ENCODE data around the gene LRRC45.

LRRC45 gene

DNA sequence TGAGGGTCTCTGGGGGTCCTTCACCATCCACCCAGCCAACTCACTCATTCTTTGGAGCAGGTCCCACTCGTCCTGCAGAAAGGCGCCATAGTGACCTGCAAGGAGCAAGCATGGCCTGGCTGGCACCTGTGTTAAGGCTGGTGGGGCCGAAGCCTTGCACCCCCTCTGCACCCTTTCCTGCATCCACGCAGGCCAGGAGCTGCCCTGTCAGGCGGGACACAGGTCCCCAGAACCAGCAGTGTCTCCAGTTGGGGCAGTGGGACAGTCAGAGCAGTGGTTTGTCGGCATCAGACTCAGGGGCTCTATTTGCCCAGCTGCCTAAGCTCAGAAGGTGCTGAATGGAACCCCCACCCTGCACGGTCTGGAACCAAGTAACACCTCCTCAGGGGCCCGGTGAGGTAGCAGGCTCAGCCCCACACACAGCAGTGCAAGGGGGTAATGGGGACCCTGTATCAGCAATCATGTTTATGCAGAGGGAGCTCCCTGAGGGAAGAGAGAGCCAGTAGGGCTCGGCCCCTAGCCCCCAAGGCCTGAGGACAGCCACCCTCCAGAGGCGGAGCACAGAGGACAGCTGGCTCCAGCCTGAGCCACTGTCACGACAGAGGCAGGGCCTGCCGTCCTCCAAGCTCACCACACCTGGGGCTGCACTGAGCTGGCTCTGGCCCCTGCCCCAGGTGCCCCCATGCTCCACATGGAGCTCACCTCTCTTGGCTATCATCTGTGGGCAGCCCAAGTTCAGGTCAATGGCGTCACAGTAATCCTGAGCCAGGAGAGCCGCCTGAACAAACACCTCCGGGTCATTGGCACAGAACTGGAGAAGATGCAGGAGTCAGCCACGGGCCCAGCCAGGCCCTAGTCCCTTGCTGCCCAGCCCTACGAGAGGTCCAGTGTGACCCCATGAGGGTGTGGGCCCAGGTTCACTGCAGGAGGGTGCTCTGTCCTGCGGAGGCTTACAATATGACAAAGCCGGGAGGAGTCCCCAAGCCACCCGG is 40.6 kb downstream of the LRRC45 start:
- no peak for DNase-seq (ENCODE audit: low read depth)

- DNase-seq (ENCODE audit: low read depth), result no peak
Observed at GRCh38 chr17:82064433-82065192, 41.5 kb downstream of the LRRC45 start.

GRCh38 chr17:82065193-82065637 is 42.1 kb downstream of the LRRC45 start:
- DNase-seq (ENCODE audit: low read depth), result no peak

DNA sequence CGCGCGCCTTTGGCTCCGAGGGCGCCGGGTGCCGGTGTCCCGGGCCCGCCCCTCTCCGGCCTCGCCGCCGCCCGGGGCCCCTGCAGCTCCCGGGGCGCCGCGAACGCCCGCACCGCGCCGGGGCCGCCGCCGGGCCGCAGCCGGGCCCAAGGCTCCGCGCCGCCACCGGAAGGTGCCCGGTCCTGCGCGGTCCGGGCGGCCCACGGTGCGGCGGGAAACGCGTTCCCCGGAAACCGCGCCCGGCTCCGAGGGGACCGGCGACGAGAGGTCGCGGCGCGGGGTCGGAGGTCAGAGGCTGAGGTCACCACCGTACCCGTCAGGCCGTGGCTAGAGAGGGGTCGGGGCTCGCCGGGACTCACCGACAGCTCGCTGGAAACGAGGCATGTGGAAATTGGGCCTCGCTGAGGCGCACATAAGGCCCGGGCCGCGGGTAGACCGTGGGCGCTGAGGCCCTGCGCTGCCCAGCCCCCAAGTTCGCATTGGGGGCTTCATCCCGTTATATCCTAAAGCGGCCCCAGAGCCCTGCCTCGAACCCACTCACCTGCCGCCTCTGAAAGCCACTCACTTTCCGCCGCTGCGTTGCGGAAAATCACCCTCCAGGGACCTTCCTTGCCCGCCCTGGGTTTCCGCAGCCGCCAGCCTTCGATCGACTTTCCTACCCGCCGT is 42.7 kb downstream of the LRRC45 start, which contains the start of gene DUS1L:
TSS of gene DUS1L (minus strand) at position 167 of the 666 bp plus-strand sequence. CDS start 745 bp downstream, outside the sequence.
- DNase-seq (ENCODE audit: low read depth), result no peak

GRCh38 chr17:82070611-82071010 is 47.5 kb downstream of the LRRC45 start:
- no peak for DNase-seq (ENCODE audit: low read depth)

- DNase-seq (ENCODE audit: low read depth), result no peak
Observed at GRCh38 chr17:82072827-82073226, 49.7 kb downstream of the LRRC45 start.

- DNase-seq (ENCODE audit: low read depth), result no peak
Observed at GRCh38 chr17:82073446-82073845, 50.3 kb downstream of the LRRC45 start.

DNA sequence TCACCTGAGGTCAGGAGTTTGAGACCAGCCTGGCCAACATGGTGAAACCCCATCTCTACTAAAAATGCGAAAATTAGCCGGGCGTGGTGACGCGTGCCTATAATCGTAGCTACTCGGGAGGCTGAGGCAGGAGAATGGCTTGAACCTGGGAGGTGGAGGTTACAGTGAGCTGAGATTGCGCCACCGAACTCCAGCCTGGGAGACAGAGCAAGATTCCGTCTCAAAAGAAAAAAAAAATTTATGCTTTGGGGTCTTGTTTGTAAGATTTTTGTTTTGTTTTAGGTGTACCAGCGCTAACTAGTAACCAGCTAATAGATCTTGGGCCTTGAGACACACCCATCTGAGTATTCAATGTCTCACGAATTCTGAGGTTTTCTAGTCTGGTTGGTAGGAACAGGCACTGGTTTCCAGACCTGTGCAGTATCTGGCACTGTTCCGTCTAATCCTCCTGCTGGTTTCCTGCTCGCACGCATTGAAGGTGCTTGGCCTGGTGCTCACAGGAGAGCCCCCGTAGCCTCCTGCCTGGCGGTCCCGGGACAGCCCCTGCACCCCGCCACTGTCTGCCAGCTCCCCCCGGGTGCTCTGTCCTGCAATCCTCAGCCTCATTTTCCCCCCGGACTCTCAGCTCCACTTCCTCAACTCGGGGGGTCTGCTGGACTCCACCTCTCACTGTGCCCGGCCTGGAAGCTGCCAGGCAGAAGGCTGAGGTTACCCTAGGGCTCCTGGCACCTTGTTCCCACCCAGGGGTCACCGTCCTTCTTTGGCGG is 53.1 kb downstream of the LRRC45 start:
- DNase-seq (ENCODE audit: low read depth), result no peak

GRCh38 chr17:82076785-82077591 is 53.9 kb downstream of the LRRC45 start:
- DNase-seq (ENCODE audit: low read depth), result no peak

GRCh38 chr17:82077617-82078358 is 54.7 kb downstream of the LRRC45 start:
- DNase-seq (ENCODE audit: low read depth), result no peak

DNA sequence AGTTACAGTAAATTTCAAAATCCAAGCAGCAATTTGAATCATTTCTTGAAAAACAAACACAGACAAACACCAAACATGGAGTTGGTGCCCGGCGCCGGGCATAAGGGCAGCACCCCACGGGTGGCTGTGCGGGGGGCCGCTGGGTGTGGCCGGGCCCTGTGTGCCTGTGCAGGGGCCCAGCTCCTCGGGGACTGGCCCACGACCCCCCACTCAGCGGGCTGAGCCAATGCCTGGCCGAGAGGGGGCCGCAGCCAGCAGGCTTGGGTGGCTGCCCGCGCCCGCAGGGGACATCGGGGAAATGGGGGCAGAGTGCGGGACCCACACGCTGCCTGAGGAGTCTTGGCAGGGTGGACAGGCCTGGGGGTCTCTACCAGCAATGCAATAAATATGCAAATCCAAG is 55.3 kb downstream of the LRRC45 start:
- DNase-seq (ENCODE audit: low read depth), result no peak

DNA sequence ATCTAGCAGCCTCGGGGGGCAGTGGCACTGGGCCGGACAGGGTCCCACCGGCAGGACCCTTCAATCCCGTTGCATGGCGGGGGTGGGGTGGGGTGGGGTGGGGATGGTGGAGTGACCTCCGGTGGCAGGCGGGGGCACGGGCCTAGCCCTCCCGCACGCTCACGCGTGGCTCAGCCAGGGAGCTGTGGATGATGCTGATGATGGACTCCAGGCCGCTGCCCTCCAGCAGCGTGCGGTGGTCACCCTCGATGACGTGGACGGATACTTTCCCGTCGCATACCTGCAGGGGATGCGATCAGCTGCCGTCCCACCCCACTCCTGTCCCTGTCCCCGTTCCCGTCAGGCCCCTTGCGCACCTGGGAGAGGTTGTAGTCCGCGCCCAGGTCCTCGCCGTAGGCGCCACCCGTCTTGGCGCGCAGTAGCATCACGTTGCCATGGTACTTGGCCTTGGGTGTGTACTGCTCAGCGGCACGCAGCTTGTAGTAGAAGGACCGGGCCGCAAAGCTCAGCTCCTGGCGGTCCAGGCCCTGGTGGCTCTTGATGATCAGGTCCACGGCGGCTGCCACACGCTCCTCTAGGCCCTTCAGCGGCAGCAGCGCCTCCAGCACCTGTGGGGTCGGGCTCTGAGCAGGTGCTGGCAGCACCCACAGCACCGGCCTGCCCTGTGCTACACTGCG is 56.0 kb downstream of the LRRC45 start:
- no peak for DNase-seq (ENCODE audit: low read depth)

DNA sequence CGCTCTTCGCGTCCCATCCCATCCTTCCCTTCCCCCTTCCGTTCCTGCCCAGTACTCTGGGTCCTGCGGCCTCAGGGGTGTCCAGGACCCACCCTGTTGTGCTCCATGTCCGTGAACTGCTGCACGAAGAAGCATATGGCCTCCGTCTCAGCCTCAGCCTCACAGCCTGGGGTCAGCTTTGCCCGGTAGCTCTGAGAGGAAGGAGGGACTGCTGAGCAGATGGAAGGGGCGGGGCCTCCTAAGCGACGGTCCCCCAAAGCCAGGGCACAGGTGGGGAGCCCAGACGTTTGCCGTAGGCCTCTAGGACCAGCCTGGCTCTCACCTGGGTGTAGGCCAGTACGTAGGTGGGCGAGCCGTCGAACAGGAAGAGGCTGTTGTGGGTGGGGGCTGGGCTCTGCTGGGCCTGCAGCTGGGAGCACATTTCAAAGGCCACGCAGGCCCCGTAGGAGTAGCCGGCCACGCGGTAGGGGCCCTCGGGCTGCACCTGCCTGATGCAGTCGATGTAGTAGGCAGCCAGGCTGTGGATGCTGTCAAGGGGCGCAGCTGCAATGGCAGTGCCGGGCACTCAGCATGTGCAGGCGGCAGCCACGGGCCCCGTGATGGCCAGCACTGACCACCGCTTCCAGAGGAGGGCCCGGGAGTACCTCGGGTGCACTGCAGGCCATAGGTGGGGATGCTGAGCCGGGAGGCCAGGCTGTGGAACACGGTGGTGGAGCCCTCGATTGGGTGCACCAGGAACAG is 57.1 kb downstream of the LRRC45 start:
- no peak for DNase-seq (ENCODE audit: low read depth)
